Esophagus muscularis mucosa (tissue), 4 donors: ENCODE measurements around the gene ARHGEF12. TPM values are rescaled to one million over a fixed set of nuclear protein-coding genes. Genes with fewer than 3 reads are reported as not detected.

Experiments
- DNase-seq: peaks from one replicate; pipeline ENCODE4 v3.0.0-alpha.2; 2017; ENCODE audit errors: extremely low spot score
- H3K27ac ChIP-seq, 4 donors: fragments of 200-600 bp; sonication (generic); replicated peaks in 1 of 4; 1 replicate in 3 of 4; 2 replicates in 1 of 4; pipeline ENCODE4 v1.5.1; 2016 to 2019; ENCODE audit warnings: mild to moderate bottlenecking in 1 of 4
- H3K27me3 ChIP-seq, 4 donors: fragments of 200-600 bp; sonication (generic); one replicate each; pipeline versions ENCODE4 v1.5.1 to v1.6.0; 2016 to 2019
- H3K36me3 ChIP-seq, 4 donors: fragments of 200-600 bp; sonication (generic); one replicate each; pipeline ENCODE4 v1.5.1; 2016 to 2019
- H3K4me1 ChIP-seq, 4 donors: fragments of 200-600 bp; sonication (generic); one replicate each; pipeline ENCODE4 v1.5.1; 2016 to 2019
- H3K4me3 ChIP-seq, 4 donors: fragments of 200-600 bp; sonication (generic); 1 replicate in 2 of 4; 2 replicates in 2 of 4; pipeline ENCODE4 v1.5.1; 2016 to 2019; ENCODE audit warnings: mild to moderate bottlenecking in 4 of 4, moderate library complexity in 1 of 4
- H3K9me3 ChIP-seq, 4 donors: fragments of 200-600 bp; sonication (generic); 1 replicate in 3 of 4; 2 replicates in 1 of 4; pipeline ENCODE4 v1.5.1; 2016 to 2019
- EP300 ChIP-seq: sonication (generic); formaldehyde crosslinking; IDR thresholded peaks from one replicate; pipeline ENCODE4 v1.6.1; 2017; ENCODE audit warnings: antibody characterized with exemption
- POLR2A ChIP-seq: fragments of 450-650 bp; IDR thresholded peaks from one replicate; pipeline ENCODE4 v1.6.1; 2017; ENCODE audit warnings: antibody characterized with exemption, moderate library complexity, mild to moderate bottlenecking, low read depth
- POLR2AphosphoS5 ChIP-seq, 2 donors: sonication (generic); formaldehyde crosslinking; IDR thresholded peaks; one replicate each; pipeline ENCODE4 v1.6.1; 2017; ENCODE audit warnings: antibody characterized with exemption in 2 of 2
- WGBS: methylation state at CpG from one replicate; pipeline ENCODE4 v1.1.5; 2018; 5-methylcytosine and 5-hydroxymethylcytosine counted together
- intact Hi-C: fragments of 100-400 bp; cut with DNase I; formaldehyde crosslinking; loops from one replicate; pipeline ENCODE4 v1.15.1; 2023
- total RNA-seq, 4 donors: library from RNA; depleted of rRNA; stranded (reverse); fragments of >200 nt; gene quantifications; one replicate each; pipeline versions ENCODE4 v1.1.0 to v1.2.1, GENCODE V29; 2016
- TF ChIP-seq, protein P1 (sequence below), 3 experiments: fragments of 200-600 bp in 2 of 3; fragments of 450-650 bp in 1 of 3; sonication (generic) in 2 of 3; IDR thresholded peaks; one replicate each; pipeline ENCODE4 v1.5.1; 2017 to 2019; ENCODE audit warnings: antibody characterized with exemption in 3 of 3, mild to moderate bottlenecking in 2 of 3, moderate library complexity in 1 of 3

Gene ARHGEF12
- total RNA-seq, 4 donors from 2014 or later = 89.1 to 118 (median 106) TPM

- intact Hi-C loops = no loop called here
- H3K27ac ChIP-seq = no peak overlapping the region
- no peaks in the 10 kb centered on the region for H3K9me3 ChIP-seq
- DNase-seq = no peak
- H3K4me1 ChIP-seq = peaks cover 0 to 11% (median 6%) of the 10 kb centered on the region in 4 donors
- no peak overlapping the region for H3K4me3 ChIP-seq
- no peak for TF ChIP-seq EP300
- TF ChIP-seq POLR2AphosphoS5 (IDR thresholded peaks at IDR 0.05) = no peak
- no peak for TF ChIP-seq POLR2A
- TF ChIP-seq, protein P1, sequence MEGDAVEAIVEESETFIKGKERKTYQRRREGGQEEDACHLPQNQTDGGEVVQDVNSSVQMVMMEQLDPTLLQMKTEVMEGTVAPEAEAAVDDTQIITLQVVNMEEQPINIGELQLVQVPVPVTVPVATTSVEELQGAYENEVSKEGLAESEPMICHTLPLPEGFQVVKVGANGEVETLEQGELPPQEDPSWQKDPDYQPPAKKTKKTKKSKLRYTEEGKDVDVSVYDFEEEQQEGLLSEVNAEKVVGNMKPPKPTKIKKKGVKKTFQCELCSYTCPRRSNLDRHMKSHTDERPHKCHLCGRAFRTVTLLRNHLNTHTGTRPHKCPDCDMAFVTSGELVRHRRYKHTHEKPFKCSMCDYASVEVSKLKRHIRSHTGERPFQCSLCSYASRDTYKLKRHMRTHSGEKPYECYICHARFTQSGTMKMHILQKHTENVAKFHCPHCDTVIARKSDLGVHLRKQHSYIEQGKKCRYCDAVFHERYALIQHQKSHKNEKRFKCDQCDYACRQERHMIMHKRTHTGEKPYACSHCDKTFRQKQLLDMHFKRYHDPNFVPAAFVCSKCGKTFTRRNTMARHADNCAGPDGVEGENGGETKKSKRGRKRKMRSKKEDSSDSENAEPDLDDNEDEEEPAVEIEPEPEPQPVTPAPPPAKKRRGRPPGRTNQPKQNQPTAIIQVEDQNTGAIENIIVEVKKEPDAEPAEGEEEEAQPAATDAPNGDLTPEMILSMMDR (IDR thresholded peaks at IDR 0.05) = no peak
- H3K36me3 ChIP-seq = no peaks in the 10 kb centered on the region
- H3K27me3 ChIP-seq = peaks cover 0 to 42% (median 0%) of the 10 kb centered on the region in 4 donors
- WGBS = 95% methylated on average over 5 of the region's 5 CpGs
These were observed 37.8 kb upstream of the ARHGEF12 start for GRCh38 chr11:120298461-120298860.

GRCh38 chr11:120302001-120302805 lies 34.0 kb upstream of the ARHGEF12 start:
- intact Hi-C loops = loop anchor here (5.0 kb wide), 2 partner anchors 65 to 130 kb away; no protein-coding TSS in a partner anchor
- peaks cover 0 to 11% (median 6%) of the 10 kb centered on the region in 4 donors for H3K4me1 ChIP-seq
- WGBS = 81% methylated on average over 6 of the region's 6 CpGs
- peaks cover 0 to 27% (median 0%) of the 10 kb centered on the region in 4 donors for H3K27me3 ChIP-seq
- no peak overlapping the region for H3K4me3 ChIP-seq
- H3K27ac ChIP-seq = no peak overlapping the region
- no peaks in the 10 kb centered on the region for H3K36me3 ChIP-seq
- H3K9me3 ChIP-seq = no peaks in the 10 kb centered on the region
- no peak for DNase-seq
- TF ChIP-seq POLR2AphosphoS5 (IDR thresholded peaks at IDR 0.05) (no peak), EP300 (no peak), POLR2A (no peak)
- TF ChIP-seq, protein P1 (IDR thresholded peaks at IDR 0.05) = no peak

GRCh38 chr11:120303004-120303637 lies 33.1 kb upstream of the ARHGEF12 start:
- WGBS = 3% methylated on average over 3 of the region's 3 CpGs
- Histone ChIP-seq H3K4me1 (peaks cover 0 to 11% (median 6%) of the 10 kb centered on the region in 4 donors), H3K27me3 (peaks cover 0 to 24% (median 0%) of the 10 kb centered on the region in 4 donors), H3K36me3 (no peaks in the 10 kb centered on the region), H3K9me3 (no peaks in the 10 kb centered on the region), H3K27ac (no peak overlapping the region), H3K4me3 (no peak overlapping the region)
- TF ChIP-seq POLR2AphosphoS5 (IDR thresholded peaks at IDR 0.05) = no peak
- TF ChIP-seq, protein P1 (IDR thresholded peaks at IDR 0.05) = peak; percentile 78 to 89 (median 80)
- DNase-seq = no peak
- intact Hi-C loops = loop anchor here (5.0 kb wide), 2 partner anchors 66 to 131 kb away; no protein-coding TSS in a partner anchor

- peaks cover 0 to 10% (median 6%) of the 10 kb centered on the region in 4 donors for H3K4me1 ChIP-seq
These were observed 31.7 kb upstream of the ARHGEF12 start for GRCh38 chr11:120304526-120304925.

More at GRCh38 chr11:120304526-120304925, 31.7 kb upstream of the ARHGEF12 start:
- no peak for DNase-seq
- TF ChIP-seq POLR2AphosphoS5 (IDR thresholded peaks at IDR 0.05) = no peak
- TF ChIP-seq EP300 = no peak
- TF ChIP-seq, protein P1 (IDR thresholded peaks at IDR 0.05) = no peak
- no peak for TF ChIP-seq POLR2A
- no peaks in the 10 kb centered on the region for H3K9me3 ChIP-seq
- no peak overlapping the region for H3K4me3 ChIP-seq
- intact Hi-C loops = loop anchor here (5.0 kb wide), 2 partner anchors 67 to 132 kb away; no protein-coding TSS in a partner anchor
- H3K36me3 ChIP-seq = no peaks in the 10 kb centered on the region
- H3K27ac ChIP-seq = no peak overlapping the region
- H3K27me3 ChIP-seq = peaks cover 0 to 13% (median 0%) of the 10 kb centered on the region in 4 donors
